ENCODE data around the gene SLC16A3. TPM values are rescaled to one million over a fixed set of nuclear protein-coding genes. Genes with fewer than 3 reads are reported as not detected.
A peak's percentile ranks its signal among the peaks of the same experiment; 100 is the strongest.
"Not testable (repeated sequence)": the region's sequence is repeated elsewhere in the genome, so short reads cannot be mapped to it uniquely, and the experiment has no call there.

Gene SLC16A3
- polyA plus RNA-seq, 1 donor from 2014 or later = 3.7 TPM

GRCh38 chr17:82199496-82199895, 29.3 kb upstream of the SLC16A3 start:
- no peak overlapping the region for H3K27ac Mint-ChIP-seq
- peaks cover 6% of the 10 kb centered on the region for H3K36me3 Mint-ChIP-seq
- no peak overlapping the region for H3K4me3 Mint-ChIP-seq
- H3K9me3 Mint-ChIP-seq = no peaks in the 10 kb centered on the region
- H3K27me3 Mint-ChIP-seq = no peaks in the 10 kb centered on the region
- peaks cover 7 to 8% (median 8%) of the 10 kb centered on the region in 3 donors for H3K4me1 Mint-ChIP-seq

DNA sequence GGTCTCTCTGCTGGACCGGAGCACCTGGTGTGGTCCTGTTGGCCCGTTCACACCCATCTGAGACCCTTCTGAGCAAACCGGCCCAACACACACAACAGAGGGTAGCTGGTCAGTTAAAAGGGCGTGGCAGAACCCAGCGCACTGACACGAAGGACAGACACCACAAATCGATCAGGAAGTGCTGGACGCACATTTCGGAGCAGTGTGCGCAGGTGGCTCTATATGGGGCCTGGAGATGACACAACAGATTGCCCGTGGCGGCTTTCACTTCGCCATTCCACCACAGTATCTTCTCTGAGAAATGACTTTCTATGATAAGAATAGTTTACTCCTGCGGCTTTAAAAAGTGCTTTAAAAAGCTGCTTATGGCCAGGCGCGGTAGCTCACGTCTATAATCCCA, 28.7 kb upstream of the SLC16A3 start:
- H3K4me3 Mint-ChIP-seq = peak overlapping the region in 1 of 4 donors; percentile 23
- H3K9me3 Mint-ChIP-seq = no peaks in the 10 kb centered on the region
- H3K27me3 Mint-ChIP-seq = no peaks in the 10 kb centered on the region
- no peak overlapping the region for H3K27ac Mint-ChIP-seq
- peaks cover 7 to 8% (median 8%) of the 10 kb centered on the region in 3 donors for H3K4me1 Mint-ChIP-seq
- H3K36me3 Mint-ChIP-seq = peaks cover 6% of the 10 kb centered on the region

- H3K4me1 Mint-ChIP-seq = peaks cover 9 to 12% (median 11%) of the 10 kb centered on the region in 3 donors
- H3K4me3 Mint-ChIP-seq = no peak overlapping the region
- H3K27ac Mint-ChIP-seq = no peak overlapping the region
- no peaks in the 10 kb centered on the region for H3K9me3 Mint-ChIP-seq
- H3K27me3 Mint-ChIP-seq = no peaks in the 10 kb centered on the region
- H3K36me3 Mint-ChIP-seq = peaks cover 2% of the 10 kb centered on the region
These were observed 27.9 kb upstream of the SLC16A3 start for GRCh38 chr17:82200743-82201497.

GRCh38 chr17:82201498-82201910, 27.3 kb upstream of the SLC16A3 start:
- H3K4me3 Mint-ChIP-seq = no peak overlapping the region
- peaks cover 2% of the 10 kb centered on the region for H3K36me3 Mint-ChIP-seq
- H3K9me3 Mint-ChIP-seq = no peaks in the 10 kb centered on the region
- no peak overlapping the region for H3K27ac Mint-ChIP-seq
- peaks cover 12 to 16% (median 15%) of the 10 kb centered on the region in 3 donors for H3K4me1 Mint-ChIP-seq
- no peaks in the 10 kb centered on the region for H3K27me3 Mint-ChIP-seq

DNA sequence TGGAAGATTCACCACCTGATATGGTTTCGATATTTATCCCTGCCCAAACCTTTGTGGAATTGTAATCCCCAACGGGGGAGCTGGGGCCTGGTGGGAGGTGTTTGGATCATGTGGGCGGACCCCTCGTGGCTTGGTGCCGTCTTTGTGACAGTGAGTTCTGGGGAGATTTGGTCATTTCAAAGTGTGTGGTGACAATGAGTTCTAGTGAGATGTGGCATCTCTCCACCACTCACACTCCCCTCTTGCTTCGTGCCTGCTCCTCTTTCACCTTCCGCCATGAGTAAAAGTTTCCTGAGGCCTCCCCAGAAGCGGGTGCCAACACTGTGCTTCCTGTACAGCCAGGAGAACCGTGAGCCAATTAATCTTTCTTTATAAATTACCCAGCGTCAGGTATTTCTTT, 25.9 kb upstream of the SLC16A3 start:
- no peak overlapping the region for H3K27ac Mint-ChIP-seq
- peaks cover 12 to 16% (median 12%) of the 10 kb centered on the region in 3 donors for H3K4me1 Mint-ChIP-seq
- H3K9me3 Mint-ChIP-seq = no peaks in the 10 kb centered on the region
- peaks cover 2% of the 10 kb centered on the region for H3K36me3 Mint-ChIP-seq
- H3K4me3 Mint-ChIP-seq = no peak overlapping the region
- H3K27me3 Mint-ChIP-seq = no peaks in the 10 kb centered on the region

DNA sequence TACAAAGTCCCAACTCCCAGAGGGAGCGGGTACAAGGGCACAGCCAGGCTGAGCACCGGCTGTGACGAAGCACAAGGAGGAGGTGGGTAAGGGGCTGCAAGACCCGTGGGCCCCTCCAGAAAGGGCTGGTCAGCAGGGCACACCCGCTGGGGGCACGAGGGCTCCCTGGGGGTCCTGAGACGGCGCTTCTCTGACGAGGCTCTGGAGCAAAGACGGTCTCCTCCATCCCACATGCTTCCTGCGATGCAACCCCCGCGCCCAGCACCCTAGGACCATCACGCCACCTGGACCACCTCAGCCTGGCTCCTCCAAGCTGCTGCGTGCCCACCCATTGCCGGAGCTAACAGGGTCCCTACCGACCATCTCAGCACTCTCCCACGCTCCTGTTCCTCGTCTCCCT, 24.9 kb upstream of the SLC16A3 start:
- Mint-ChIP-seq H3K4me3 (no peak overlapping the region), H3K9me3 (no peaks in the 10 kb centered on the region), H3K27me3 (no peaks in the 10 kb centered on the region), H3K36me3 (peaks cover 2% of the 10 kb centered on the region), H3K27ac (no peak overlapping the region), H3K4me1 (peaks cover 8 to 14% (median 10%) of the 10 kb centered on the region in 3 donors)

GRCh38 chr17:82204831-82205719, 23.8 kb upstream of the SLC16A3 start:
- Mint-ChIP-seq H3K4me3 (no peak overlapping the region), H3K9me3 (no peaks in the 10 kb centered on the region), H3K27ac (peak overlapping the region in 1 of 3 donors; percentile 96), H3K36me3 (peaks cover 2% of the 10 kb centered on the region), H3K4me1 (peaks cover 8 to 15% (median 11%) of the 10 kb centered on the region in 3 donors), H3K27me3 (no peaks in the 10 kb centered on the region)

DNA sequence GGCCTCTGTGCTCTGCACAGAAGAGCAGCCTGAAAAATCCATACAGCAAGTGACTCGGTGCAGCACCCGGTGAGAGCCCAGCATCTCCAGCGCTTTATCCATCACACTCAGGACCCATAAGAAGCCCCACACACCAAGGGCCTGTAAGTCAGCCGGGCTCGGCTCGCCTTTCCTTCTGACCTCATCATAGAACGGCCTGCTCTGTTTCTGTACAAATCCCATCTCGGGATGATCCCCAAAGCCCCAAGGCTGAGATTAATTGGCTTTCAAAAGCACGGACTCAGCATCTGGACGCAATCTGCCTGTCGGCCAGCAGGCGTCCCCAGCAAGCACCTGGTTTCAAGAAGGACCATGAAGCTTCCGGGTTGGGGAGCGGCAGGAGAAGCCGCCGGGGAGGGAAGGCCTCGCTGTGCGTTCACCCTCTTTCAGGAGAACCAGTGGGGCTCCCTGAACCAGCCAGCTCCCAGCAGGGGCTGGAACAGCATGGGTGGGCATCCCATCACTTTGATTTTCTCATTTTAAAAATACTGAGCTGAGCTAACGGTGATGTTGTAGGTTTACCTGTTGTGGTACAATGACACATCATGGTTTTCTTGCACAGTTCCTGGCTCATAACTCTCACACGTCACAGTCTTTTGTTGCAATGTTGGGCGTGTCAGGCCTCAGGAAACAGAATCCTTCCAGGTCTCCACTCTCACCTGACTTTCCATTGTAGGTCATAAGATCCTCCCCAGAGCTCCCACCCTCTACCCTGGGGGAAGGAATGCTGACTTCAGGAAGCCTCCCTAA, 22.9 kb upstream of the SLC16A3 start:
- peaks cover 8 to 15% (median 11%) of the 10 kb centered on the region in 3 donors for H3K4me1 Mint-ChIP-seq
- H3K27ac Mint-ChIP-seq = peak overlapping the region; percentile 81 to 96 (median 92)
- no peaks in the 10 kb centered on the region for H3K27me3 Mint-ChIP-seq
- H3K9me3 Mint-ChIP-seq = no peaks in the 10 kb centered on the region
- peaks cover 2% of the 10 kb centered on the region for H3K36me3 Mint-ChIP-seq
- peak overlapping the region in 3 of 4 donors; percentile 8 to 82 (median 57) for H3K4me3 Mint-ChIP-seq

DNA sequence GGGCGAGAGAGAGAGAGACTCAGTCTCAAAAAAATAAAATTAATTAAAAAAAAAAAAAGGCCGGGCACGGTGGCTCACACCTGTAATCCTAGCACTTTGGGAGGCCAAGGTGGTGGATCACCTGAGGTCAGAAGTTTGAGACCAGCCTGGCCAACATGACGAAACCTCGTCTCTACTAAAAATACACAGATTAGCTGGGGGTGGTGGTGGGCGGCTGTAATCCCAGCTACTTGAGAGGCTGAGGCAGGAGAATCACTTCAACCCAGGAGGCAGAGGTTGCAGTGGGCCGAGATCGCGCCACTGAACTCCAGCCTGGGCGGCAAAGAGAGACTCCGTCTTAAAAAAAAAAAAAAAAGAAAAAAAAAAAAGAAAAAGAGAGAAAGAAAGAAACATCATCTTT, 18.2 kb upstream of the SLC16A3 start:
- not testable (repeated sequence) for H3K27me3 Mint-ChIP-seq, H3K27ac Mint-ChIP-seq, H3K36me3 Mint-ChIP-seq, H3K4me3 Mint-ChIP-seq, H3K9me3 Mint-ChIP-seq
- peaks cover 10 to 23% (median 17%) of the 10 kb centered on the region in 3 donors for H3K4me1 Mint-ChIP-seq

- Mint-ChIP-seq H3K36me3 (no peaks in the 10 kb centered on the region), H3K4me1 (peaks cover 4 to 27% (median 21%) of the 10 kb centered on the region in 3 donors), H3K9me3 (no peaks in the 10 kb centered on the region)
These were observed 16.3 kb upstream of the SLC16A3 start, which contains the start of gene CCDC57 for GRCh38 chr17:82212331-82213250. Gene CCDC57, minus strand, starts transcription at chr17:82212842. Its CDS starts 10,898 bp downstream, at chr17:82201944.

GRCh38 chr17:82213251-82214011, 15.4 kb upstream of the SLC16A3 start:
- Mint-ChIP-seq H3K9me3 (no peaks in the 10 kb centered on the region), H3K4me3 (peak overlapping the region; percentile 83 to 86 (median 84)), H3K4me1 (peaks cover 4 to 27% (median 21%) of the 10 kb centered on the region in 3 donors), H3K36me3 (no peaks in the 10 kb centered on the region), H3K27ac (peak overlapping the region; percentile 83 to 95 (median 91)), H3K27me3 (no peaks in the 10 kb centered on the region)

More at GRCh38 chr17:82212331-82213250, 16.3 kb upstream of the SLC16A3 start, which contains the start of gene CCDC57:
- Mint-ChIP-seq H3K27ac (peak within 1 kb of the TSS; percentile 83 to 95 (median 91)), H3K27me3 (no peaks in the 10 kb centered on the region), H3K4me3 (peak within 1 kb of the TSS; percentile 83 to 86 (median 84))

GRCh38 chr17:82214012-82214628, 14.7 kb upstream of the SLC16A3 start:
- peak overlapping the region; percentile 46 to 85 (median 76) for H3K4me3 Mint-ChIP-seq
- H3K27me3 Mint-ChIP-seq = no peaks in the 10 kb centered on the region
- H3K36me3 Mint-ChIP-seq = no peaks in the 10 kb centered on the region
- H3K4me1 Mint-ChIP-seq = peaks cover 0 to 23% (median 21%) of the 10 kb centered on the region in 3 donors
- no peaks in the 10 kb centered on the region for H3K9me3 Mint-ChIP-seq
- H3K27ac Mint-ChIP-seq = peak overlapping the region; percentile 59 to 95 (median 91)

Measured in IgD-negative memory B cell (primary cell).